ENCODE measurements around the gene IPO7.

The IPO7 gene

DNA sequence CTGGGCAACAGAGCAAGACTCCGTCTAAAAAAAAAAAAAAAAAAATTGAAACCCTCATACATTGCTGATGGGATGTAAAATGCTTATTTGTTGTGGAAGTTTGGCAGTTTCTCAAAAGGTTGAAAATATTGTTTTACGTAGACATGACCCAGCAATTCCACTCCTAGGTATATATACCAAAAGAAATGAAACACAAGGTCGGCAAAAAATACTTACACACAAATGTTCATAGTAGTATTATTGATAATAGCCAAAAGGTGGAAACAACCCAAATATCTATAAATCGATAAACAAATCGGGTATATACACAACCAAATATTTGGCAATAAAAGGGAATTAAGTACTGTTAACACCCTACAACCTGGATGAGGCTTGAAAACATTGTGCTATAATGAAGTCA, 71.3 kb downstream of the IPO7 start:
- ChIA-PET CTCF (no interaction called here), POLR2A (no interaction called here)
- no peak for DNase-seq (ENCODE audit: extremely low spot score)
- TF ChIP-seq FOXK2 (IDR thresholded peaks at IDR 0.05) (no peak), FOXM1 (IDR thresholded peaks at IDR 0.05; ENCODE audit: borderline replicate concordance) (no peak), L3MBTL2 (conservative IDR thresholded peaks at IDR 0.05) (no peak), SUZ12 (IDR thresholded peaks at IDR 0.05) (no peak), ARNT (IDR thresholded peaks at IDR 0.05) (no peak), ZNF384 (IDR thresholded peaks at IDR 0.05) (no peak), TARDBP (IDR thresholded peaks at IDR 0.05) (no peak), CTBP1 (IDR thresholded peaks at IDR 0.05; ENCODE audit: borderline replicate concordance) (no peak), NFRKB (IDR thresholded peaks at IDR 0.05) (no peak), SP1 (IDR thresholded peaks at IDR 0.05) (no peak), HDGF (IDR thresholded peaks at IDR 0.05; ENCODE audit: borderline replicate concordance) (no peak), BHLHE40 (IDR thresholded peaks at IDR 0.05; ENCODE audit: borderline replicate concordance) (no peak), FOXA1 (IDR thresholded peaks at IDR 0.05) (no peak), PKNOX1 (IDR thresholded peaks at IDR 0.05) (no peak), LEF1 (IDR thresholded peaks at IDR 0.05; ENCODE audit: borderline replicate concordance) (no peak), ELF4 (IDR thresholded peaks at IDR 0.05) (no peak)

GRCh38 chr11:9459667-9460321, 75.3 kb downstream of the IPO7 start:
- CTCF ChIA-PET, result interaction anchor here (0.8 to 1.0 kb wide), 2 partner anchors 47 kb away, joined by 3 to 5 read pairs; no protein-coding TSS in a partner anchor
- no peak for DNase-seq (ENCODE audit: extremely low spot score)
- TF ChIP-seq HDGF (IDR thresholded peaks at IDR 0.05; ENCODE audit: borderline replicate concordance), result no peak
- no peak for TF ChIP-seq PKNOX1 (IDR thresholded peaks at IDR 0.05)
- no peak for TF ChIP-seq LEF1 (IDR thresholded peaks at IDR 0.05; ENCODE audit: borderline replicate concordance)
- no peak for TF ChIP-seq FOXK2 (IDR thresholded peaks at IDR 0.05)
- no peak for TF ChIP-seq SP1 (IDR thresholded peaks at IDR 0.05)
- TF ChIP-seq TARDBP (IDR thresholded peaks at IDR 0.05), result no peak
- TF ChIP-seq ZNF384 (IDR thresholded peaks at IDR 0.05), result no peak
- no peak for TF ChIP-seq ELF4 (IDR thresholded peaks at IDR 0.05)
- no peak for TF ChIP-seq SUZ12 (IDR thresholded peaks at IDR 0.05)
- POLR2A ChIA-PET, result interaction anchor here (0.5 to 4.3 kb wide), 39 partner anchors 8 to 843 kb away, joined by 3 to 44 read pairs (median 5); partner anchors contain the start of genes DENND5A, IPO7, TMEM41B and WEE1

GRCh38 chr11:9460322-9461062, 76.0 kb downstream of the IPO7 start, which contains the start of gene ZNF143:
TSS of gene ZNF143 (plus strand) at chr11:9461012. CDS start at chr11:9471309, 10,297 bp downstream.
- ChIA-PET CTCF (interaction anchor here (1.0 kb wide), 1 partner anchor 46 kb away, joined by 3 read pairs; no protein-coding TSS in a partner anchor), POLR2A (interaction anchor here (0.5 to 4.3 kb wide), 39 partner anchors 9 to 844 kb away, joined by 3 to 44 read pairs (median 4); partner anchors contain the start of genes ADM, IPO7, TMEM41B and WEE1)
- TF ChIP-seq SUZ12 (IDR thresholded peaks at IDR 0.05) (no peak), PKNOX1 (IDR thresholded peaks at IDR 0.05) (peak; percentile 99), ZNF384 (IDR thresholded peaks at IDR 0.05) (no peak), NFRKB (IDR thresholded peaks at IDR 0.05) (peak; percentile 99), TARDBP (IDR thresholded peaks at IDR 0.05) (no peak; the same call in 1 of the 2 replicates), SP1 (IDR thresholded peaks at IDR 0.05) (peak; percentile 90), ELF4 (IDR thresholded peaks at IDR 0.05) (peak; percentile 26)
- peak; percentile 91 for DNase-seq (ENCODE audit: extremely low spot score)

DNA sequence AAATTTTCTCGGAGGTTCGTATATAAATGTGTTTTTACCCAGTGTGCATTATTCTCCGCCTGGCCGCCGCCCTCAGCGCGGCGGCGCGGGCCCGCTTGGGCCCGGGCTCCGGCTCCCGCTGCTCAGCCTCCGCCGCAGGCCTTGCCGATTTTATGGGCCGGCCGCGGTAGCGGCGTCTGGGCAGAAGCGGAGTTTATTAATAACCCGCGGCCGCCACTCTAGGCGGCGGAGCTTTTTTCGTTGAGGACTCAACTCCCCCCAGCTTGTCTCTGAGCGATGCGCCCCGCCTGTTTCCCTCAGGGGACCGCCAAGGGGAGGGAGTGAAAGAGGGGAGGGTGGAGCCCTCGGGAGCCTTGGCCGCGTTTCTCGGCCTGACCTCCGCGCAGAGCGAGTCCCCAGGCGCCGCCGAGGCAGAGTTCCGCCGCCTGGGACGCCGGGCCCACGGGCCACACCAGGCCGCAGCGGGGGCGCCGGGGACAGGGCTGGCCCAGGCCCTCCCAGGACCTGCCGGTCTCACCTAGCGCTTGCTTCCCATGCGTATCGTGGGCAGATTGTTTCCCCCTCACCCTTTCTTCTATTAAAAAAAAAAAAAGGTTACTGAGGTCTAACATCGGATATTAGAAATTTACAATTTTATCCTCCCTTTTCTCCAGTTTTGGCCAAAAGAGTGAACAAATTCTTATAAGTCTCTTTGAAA, 76.8 kb downstream of the IPO7 start:
- CTCF ChIA-PET, result interaction anchor here (0.6 to 1.0 kb wide), 2 partner anchors 15 to 45 kb away, joined by 3 to 4 read pairs; no protein-coding TSS in a partner anchor
- peak; percentile 65 for DNase-seq (ENCODE audit: extremely low spot score)
- POLR2A ChIA-PET, result interaction anchor here (0.6 to 4.3 kb wide), 27 partner anchors 8 to 844 kb away, joined by 3 to 44 read pairs (median 5); partner anchors contain the start of genes ADM, IPO7, TMEM41B and WEE1
- TF ChIP-seq ELF4 (IDR thresholded peaks at IDR 0.05) (no peak), L3MBTL2 (conservative IDR thresholded peaks at IDR 0.05) (no peak), ARNT (IDR thresholded peaks at IDR 0.05) (no peak), FOXA1 (IDR thresholded peaks at IDR 0.05) (no peak), SP1 (IDR thresholded peaks at IDR 0.05) (no peak), CTBP1 (IDR thresholded peaks at IDR 0.05; ENCODE audit: borderline replicate concordance) (no peak), FOXK2 (IDR thresholded peaks at IDR 0.05) (no peak), TARDBP (IDR thresholded peaks at IDR 0.05) (no peak), BHLHE40 (IDR thresholded peaks at IDR 0.05; ENCODE audit: borderline replicate concordance) (no peak), HDGF (IDR thresholded peaks at IDR 0.05; ENCODE audit: borderline replicate concordance) (no peak), LEF1 (IDR thresholded peaks at IDR 0.05; ENCODE audit: borderline replicate concordance) (no peak), NFRKB (IDR thresholded peaks at IDR 0.05) (no peak), PKNOX1 (IDR thresholded peaks at IDR 0.05) (no peak), SUZ12 (IDR thresholded peaks at IDR 0.05) (no peak), FOXM1 (IDR thresholded peaks at IDR 0.05; ENCODE audit: borderline replicate concordance) (no peak), ZNF384 (IDR thresholded peaks at IDR 0.05) (no peak)
